ENCODE results near the gene KLHL10. TPM values are rescaled to one million over a fixed set of nuclear protein-coding genes. Genes with fewer than 3 reads are reported as not detected.

KLHL10 gene
- total RNA-seq, 4 donors from 2014 or later: 0.31 TPM; not detected in 3

GRCh38 chr17:41864836-41865595 is 27.4 kb downstream of the KLHL10 start, which contains the start of gene KLHL11:
Gene KLHL11, minus strand, starts transcription at chr17:41865423. Its CDS starts 53 bp downstream, at chr17:41865370.
- Histone ChIP-seq H3K27me3 (no peaks in the 10 kb centered on the region), H3K36me3 (peaks cover 0 to 25% of the 10 kb centered on the region in 2 donors), H3K9me3 (no peaks in the 10 kb centered on the region), H3K27ac (peak within 1 kb of the TSS; percentile 92 to 97 (median 94)), H3K4me3 (peak within 1 kb of the TSS; percentile 98 to 100 (median 99)), H3K4me1 (peaks cover 20 to 35% of the 10 kb centered on the region in 2 donors)
- ATAC-seq (peak; percentile 94 to 95), DNase-seq (peak; percentile 74 to 86)
- in situ Hi-C loops (cut with MboI; ENCODE audit: low sequenced_read_pairs in 4 of 4) (no loop called here), intact Hi-C loops (cut with DNase I; ENCODE audit: low total_unique reads) (loop anchor here (2.0 to 5.0 kb wide), 3 partner anchors 28 to 128 kb away; partner anchors contain the start of genes KLHL10, NT5C3B and P3H4)
- no peak for TF ChIP-seq CTCF (IDR thresholded peaks at IDR 0.05 in 4 of 5, conservative IDR thresholded peaks at IDR 0.05 in 1 of 5)
- peak; percentile 88 to 90 for TF ChIP-seq POLR2A (IDR thresholded peaks at IDR 0.05)

GRCh38 chr17:41865596-41865893 is 27.9 kb downstream of the KLHL10 start:
- TF ChIP-seq CTCF (IDR thresholded peaks at IDR 0.05 in 4 of 5, conservative IDR thresholded peaks at IDR 0.05 in 1 of 5) (no peak), POLR2A (IDR thresholded peaks at IDR 0.05) (peak in 1 of 2 donors; percentile 4)
- in situ Hi-C loops (cut with MboI; ENCODE audit: low sequenced_read_pairs in 4 of 4) (no loop called here), intact Hi-C loops (cut with DNase I; ENCODE audit: low total_unique reads) (loop anchor here (2.0 to 5.0 kb wide), 3 partner anchors 29 to 128 kb away; partner anchors contain the start of genes KLHL10, NT5C3B and P3H4)
- peaks cover 0 to 27% of the 10 kb centered on the region in 2 donors for H3K36me3 ChIP-seq
- H3K9me3 ChIP-seq: no peaks in the 10 kb centered on the region
- no peaks in the 10 kb centered on the region for H3K27me3 ChIP-seq
- DNase-seq (no peak), ATAC-seq (no peak)
- H3K4me3 ChIP-seq: peak overlapping the region; percentile 98 to 100 (median 99)
- H3K27ac ChIP-seq: peak overlapping the region; percentile 92 to 97 (median 94)
- H3K4me1 ChIP-seq: peaks cover 18 to 35% of the 10 kb centered on the region in 2 donors

- DNase-seq (no peak), ATAC-seq (no peak)
- Histone ChIP-seq H3K9me3 (no peaks in the 10 kb centered on the region), H3K27ac (no peak overlapping the region), H3K4me3 (no peak overlapping the region), H3K4me1 (peaks cover 9 to 10% of the 10 kb centered on the region in 2 donors), H3K27me3 (no peaks in the 10 kb centered on the region), H3K36me3 (peaks cover 0 to 43% of the 10 kb centered on the region in 2 donors)
- in situ Hi-C loops (cut with MboI; ENCODE audit: low sequenced_read_pairs in 4 of 4) (no loop called here), intact Hi-C loops (cut with DNase I; ENCODE audit: low total_unique reads) (loop anchor here (5.0 kb wide), 1 partner anchor 131 kb away; no protein-coding TSS in a partner anchor)
- TF ChIP-seq CTCF (IDR thresholded peaks at IDR 0.05 in 4 of 5, conservative IDR thresholded peaks at IDR 0.05 in 1 of 5) (no peak), POLR2A (IDR thresholded peaks at IDR 0.05) (no peak)
Observed at GRCh38 chr17:41868568-41868967, 30.9 kb downstream of the KLHL10 start.

- Histone ChIP-seq H3K36me3 (peaks cover 0 to 43% of the 10 kb centered on the region in 2 donors), H3K27me3 (no peaks in the 10 kb centered on the region), H3K27ac (no peak overlapping the region), H3K4me1 (peaks cover under 1 to 2% of the 10 kb centered on the region in 2 donors), H3K4me3 (no peak overlapping the region), H3K9me3 (no peaks in the 10 kb centered on the region)
- ATAC-seq (no peak), DNase-seq (no peak)
- intact Hi-C loops (cut with DNase I; ENCODE audit: low total_unique reads): loop anchor here (5.0 kb wide), 1 partner anchor 132 kb away; no protein-coding TSS in a partner anchor
- in situ Hi-C loops (cut with MboI; ENCODE audit: low sequenced_read_pairs in 4 of 4): no loop called here
- TF ChIP-seq CTCF (IDR thresholded peaks at IDR 0.05 in 4 of 5, conservative IDR thresholded peaks at IDR 0.05 in 1 of 5): no peak
- no peak for TF ChIP-seq POLR2A (IDR thresholded peaks at IDR 0.05)
Observed at GRCh38 chr17:41869426-41869825, 31.8 kb downstream of the KLHL10 start.
